Ishikawa (cell line): ENCODE results near the gene DUSP22.

Source experiments
- CREB1 ChIP-seq: IDR thresholded peaks from 2 replicates; pipeline ENCODE4 v1.6.1; 2012; ENCODE audit warnings: low read depth
- EGR1 ChIP-seq: IDR thresholded peaks from 2 replicates; pipeline ENCODE4 v1.6.1; 2012
- EP300 ChIP-seq: IDR thresholded peaks from 2 replicates; pipeline ENCODE4 v1.6.1; 2012; ENCODE audit warnings: borderline replicate concordance
- FOXM1 ChIP-seq: IDR thresholded peaks from 2 replicates; pipeline ENCODE4 v1.6.1; 2012; ENCODE audit warnings: low read depth, borderline replicate concordance
- NFIC ChIP-seq: IDR thresholded peaks from 2 replicates; pipeline ENCODE4 v1.6.1; 2012
- RAD21 ChIP-seq: IDR thresholded peaks from 2 replicates; pipeline ENCODE4 v1.6.1; 2012; ENCODE audit warnings: low read depth
- TAF1 ChIP-seq: IDR thresholded peaks from 2 replicates; pipeline ENCODE4 v1.6.1; 2012; ENCODE audit warnings: low read depth, mild to moderate bottlenecking
- TEAD4 ChIP-seq: IDR thresholded peaks from 2 replicates; pipeline ENCODE4 v1.6.1; 2012
- YY1 ChIP-seq: IDR thresholded peaks from 2 replicates; pipeline ENCODE4 v1.6.1; 2012; ENCODE audit warnings: low read depth
- ZBTB7A ChIP-seq: IDR thresholded peaks from 2 replicates; pipeline ENCODE4 v1.6.1; 2012; ENCODE audit warnings: low read depth
- TF ChIP-seq, protein P1 (sequence below): IDR thresholded peaks from 2 replicates; pipeline ENCODE4 v1.6.1; 2012
- TF ChIP-seq, protein P2 (sequence below): IDR thresholded peaks from 2 replicates; pipeline ENCODE4 v1.6.1; 2012; ENCODE audit warnings: low read depth, mild to moderate bottlenecking

DNA sequence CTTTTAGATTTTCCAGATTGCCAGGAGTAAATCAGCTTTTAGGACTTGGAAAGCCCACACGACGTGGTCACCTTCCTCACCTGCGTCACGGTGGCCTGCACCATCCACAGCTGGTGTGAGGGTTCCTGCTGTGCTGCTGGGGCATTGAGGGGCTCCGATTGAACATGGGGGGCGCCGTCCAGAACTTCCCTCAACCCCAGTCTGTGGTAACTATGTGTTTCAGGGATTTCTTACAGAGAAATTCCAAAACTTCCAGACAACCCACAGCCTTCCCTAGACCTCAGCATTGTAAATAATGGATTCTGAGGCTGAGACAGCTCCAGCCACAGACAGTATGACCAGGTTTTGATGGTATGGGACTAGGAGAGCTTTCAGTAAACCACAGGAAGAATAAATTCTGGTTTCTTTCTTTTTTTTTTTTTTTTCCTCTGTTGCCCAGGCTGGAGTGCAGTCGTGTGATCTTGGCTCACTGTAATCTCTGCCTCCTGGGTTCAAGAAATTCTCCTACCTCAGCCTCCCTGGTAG lies 52.6 kb downstream of the DUSP22 start:
- no peak for TF ChIP-seq YY1
- no peak for TF ChIP-seq CREB1
- TF ChIP-seq, protein P1, sequence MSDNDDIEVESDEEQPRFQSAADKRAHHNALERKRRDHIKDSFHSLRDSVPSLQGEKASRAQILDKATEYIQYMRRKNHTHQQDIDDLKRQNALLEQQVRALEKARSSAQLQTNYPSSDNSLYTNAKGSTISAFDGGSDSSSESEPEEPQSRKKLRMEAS = no peak
- TF ChIP-seq NFIC = no peak
- TF ChIP-seq, protein P2, sequence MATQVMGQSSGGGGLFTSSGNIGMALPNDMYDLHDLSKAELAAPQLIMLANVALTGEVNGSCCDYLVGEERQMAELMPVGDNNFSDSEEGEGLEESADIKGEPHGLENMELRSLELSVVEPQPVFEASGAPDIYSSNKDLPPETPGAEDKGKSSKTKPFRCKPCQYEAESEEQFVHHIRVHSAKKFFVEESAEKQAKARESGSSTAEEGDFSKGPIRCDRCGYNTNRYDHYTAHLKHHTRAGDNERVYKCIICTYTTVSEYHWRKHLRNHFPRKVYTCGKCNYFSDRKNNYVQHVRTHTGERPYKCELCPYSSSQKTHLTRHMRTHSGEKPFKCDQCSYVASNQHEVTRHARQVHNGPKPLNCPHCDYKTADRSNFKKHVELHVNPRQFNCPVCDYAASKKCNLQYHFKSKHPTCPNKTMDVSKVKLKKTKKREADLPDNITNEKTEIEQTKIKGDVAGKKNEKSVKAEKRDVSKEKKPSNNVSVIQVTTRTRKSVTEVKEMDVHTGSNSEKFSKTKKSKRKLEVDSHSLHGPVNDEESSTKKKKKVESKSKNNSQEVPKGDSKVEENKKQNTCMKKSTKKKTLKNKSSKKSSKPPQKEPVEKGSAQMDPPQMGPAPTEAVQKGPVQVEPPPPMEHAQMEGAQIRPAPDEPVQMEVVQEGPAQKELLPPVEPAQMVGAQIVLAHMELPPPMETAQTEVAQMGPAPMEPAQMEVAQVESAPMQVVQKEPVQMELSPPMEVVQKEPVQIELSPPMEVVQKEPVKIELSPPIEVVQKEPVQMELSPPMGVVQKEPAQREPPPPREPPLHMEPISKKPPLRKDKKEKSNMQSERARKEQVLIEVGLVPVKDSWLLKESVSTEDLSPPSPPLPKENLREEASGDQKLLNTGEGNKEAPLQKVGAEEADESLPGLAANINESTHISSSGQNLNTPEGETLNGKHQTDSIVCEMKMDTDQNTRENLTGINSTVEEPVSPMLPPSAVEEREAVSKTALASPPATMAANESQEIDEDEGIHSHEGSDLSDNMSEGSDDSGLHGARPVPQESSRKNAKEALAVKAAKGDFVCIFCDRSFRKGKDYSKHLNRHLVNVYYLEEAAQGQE = no peak
- TF ChIP-seq TEAD4 = no peak
- no peak for TF ChIP-seq TAF1
- TF ChIP-seq RAD21 = no peak
- TF ChIP-seq ZBTB7A = no peak
- TF ChIP-seq EP300 = no peak
- no peak for TF ChIP-seq EGR1
- TF ChIP-seq FOXM1 = no peak
